ENCODE measurements around the gene PPM1G.
"Not testable (repeated sequence)": the region's sequence is repeated elsewhere in the genome, so short reads cannot be mapped to it uniquely, and the experiment has no call there.

PPM1G gene

GRCh38 chr2:27428213-27428977 lies 19.0 kb upstream of the PPM1G start, which contains the start of gene NRBP1:
Gene NRBP1 (plus strand): TSS chr2:27428631. CDS start chr2:27433274, 4,643 bp downstream.
- DNase-seq (ENCODE audit: low read depth in 2 of 2): peak; percentile 90

GRCh38 chr2:27427863-27428212 lies 18.4 kb upstream of the PPM1G start:
- no peak for DNase-seq (ENCODE audit: low read depth in 2 of 2)
- TF ChIP-seq CTCF (IDR thresholded peaks at IDR 0.05; ENCODE audit: low read depth, low read length): no peak
- H3K4me3 ChIP-seq (replicated peaks in 1 of 2; ENCODE audit: low read depth in 2 of 2, low read length in 2 of 2): peak overlapping the region; percentile 77 to 91

More at GRCh38 chr2:27428213-27428977, 19.0 kb upstream of the PPM1G start, which contains the start of gene NRBP1:
- TF ChIP-seq CTCF (IDR thresholded peaks at IDR 0.05; ENCODE audit: low read depth, low read length): no peak
- peak within 1 kb of the TSS; percentile 77 to 91 for H3K4me3 ChIP-seq (replicated peaks in 1 of 2; ENCODE audit: low read depth in 2 of 2, low read length in 2 of 2)

- not testable (repeated sequence) for H3K4me3 ChIP-seq (replicated peaks in 1 of 2; ENCODE audit: low read depth in 2 of 2, low read length in 2 of 2); DNase-seq (ENCODE audit: low read depth in 2 of 2)
These were observed 15.6 kb upstream of the PPM1G start for GRCh38 chr2:27425039-27425438.

GRCh38 chr2:27422958-27423357 lies 13.6 kb upstream of the PPM1G start:
- TF ChIP-seq CTCF (IDR thresholded peaks at IDR 0.05; ENCODE audit: low read depth, low read length): no peak
- H3K4me3 ChIP-seq (replicated peaks in 1 of 2; ENCODE audit: low read depth in 2 of 2, low read length in 2 of 2): no peak overlapping the region
- no peak for DNase-seq (ENCODE audit: low read depth in 2 of 2)

- no peak for DNase-seq (ENCODE audit: low read depth in 2 of 2)
- H3K4me3 ChIP-seq (replicated peaks in 1 of 2; ENCODE audit: low read depth in 2 of 2, low read length in 2 of 2): no peak overlapping the region
- TF ChIP-seq CTCF (IDR thresholded peaks at IDR 0.05; ENCODE audit: low read depth, low read length): no peak
These were observed 12.4 kb upstream of the PPM1G start for GRCh38 chr2:27421660-27422250.

GRCh38 chr2:27420996-27421395 lies 11.6 kb upstream of the PPM1G start:
- DNase-seq (ENCODE audit: low read depth in 2 of 2): no peak
- H3K4me3 ChIP-seq (replicated peaks in 1 of 2; ENCODE audit: low read depth in 2 of 2, low read length in 2 of 2): no peak overlapping the region
- TF ChIP-seq CTCF (IDR thresholded peaks at IDR 0.05; ENCODE audit: low read depth, low read length): no peak

- H3K4me3 ChIP-seq (replicated peaks in 1 of 2; ENCODE audit: low read depth in 2 of 2, low read length in 2 of 2): no peak overlapping the region
- no peak for TF ChIP-seq CTCF (IDR thresholded peaks at IDR 0.05; ENCODE audit: low read depth, low read length)
- DNase-seq (ENCODE audit: low read depth in 2 of 2): no peak
These were observed 6.8 kb upstream of the PPM1G start for GRCh38 chr2:27416151-27416550.

Data from cardiac fibroblast (primary cell).